ENCODE measurements around the gene PLAC1.

PLAC1 gene

DNA sequence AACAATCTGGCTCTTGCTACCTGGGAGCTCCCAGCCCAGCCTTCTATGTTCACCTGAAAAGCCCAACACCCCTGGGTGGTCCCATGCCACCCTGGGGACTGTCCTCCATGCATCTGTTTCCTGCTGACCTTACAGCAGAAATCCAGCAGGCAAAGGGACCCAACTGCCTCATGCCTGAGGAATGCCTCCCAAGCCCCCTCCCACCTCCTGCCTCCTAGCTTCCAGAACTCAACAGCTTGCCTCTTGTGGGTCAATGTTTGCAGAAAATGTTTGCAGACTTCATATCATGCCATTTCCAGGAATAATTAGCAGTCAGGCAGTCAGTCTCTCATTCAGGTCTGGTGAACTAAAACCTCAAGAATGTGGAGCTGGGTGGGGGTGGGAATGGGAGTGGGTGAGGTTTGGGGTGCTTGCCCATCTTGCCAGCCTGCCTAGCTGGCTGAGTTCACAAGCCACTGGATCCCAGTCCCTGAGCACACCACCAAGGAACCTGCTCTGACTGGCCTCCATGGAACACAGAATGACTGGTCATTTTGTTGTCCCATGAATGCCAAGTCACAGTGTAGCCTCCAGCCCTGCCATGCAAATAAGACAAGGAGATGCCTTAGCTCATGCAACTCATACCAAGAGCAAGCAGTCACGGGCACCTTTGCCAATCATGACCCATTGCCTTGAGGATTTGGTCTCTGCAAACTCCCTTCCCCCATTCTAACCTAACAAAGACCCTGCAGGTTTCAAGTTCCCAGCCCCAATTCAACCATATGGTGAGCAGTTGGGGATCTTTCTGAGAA is 12.1 kb upstream of the PLAC1 start:
- no peak for DNase-seq

DNA sequence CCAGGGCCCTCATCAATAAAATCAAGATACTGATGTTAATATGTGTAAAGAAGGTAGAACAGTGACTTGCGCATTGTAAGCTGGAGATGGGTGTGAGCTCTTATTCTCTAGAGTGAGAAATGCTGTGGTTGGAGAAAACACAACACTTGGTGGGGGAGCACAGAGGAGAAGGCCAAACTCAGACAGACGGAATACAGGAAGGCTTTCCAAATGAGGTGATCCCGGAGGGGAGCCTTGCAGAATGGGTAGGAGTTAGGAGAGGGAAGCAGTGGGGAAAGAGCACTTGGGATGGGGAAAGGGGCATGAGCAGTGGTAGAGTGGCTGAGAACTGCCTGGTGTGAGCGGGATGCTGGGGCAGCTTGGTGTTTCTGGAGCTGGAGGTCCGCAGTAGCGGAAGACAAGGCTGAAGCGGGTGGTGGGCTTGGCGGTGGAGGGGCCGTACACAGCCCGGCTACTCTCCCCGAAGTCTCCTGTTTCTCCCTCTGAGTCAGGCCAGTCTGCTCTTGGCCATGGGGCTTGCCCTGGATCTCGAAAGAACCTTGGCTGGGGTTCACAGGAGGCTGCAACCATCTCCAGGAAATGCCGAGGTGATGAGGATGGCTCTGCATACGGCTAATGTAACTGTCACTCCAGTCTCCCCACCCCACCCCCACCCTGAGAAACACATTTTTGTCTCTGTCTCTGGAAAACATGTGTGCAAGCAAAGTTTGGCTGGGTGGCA is 11.3 kb upstream of the PLAC1 start:
- DNase-seq = no peak

GRCh38 chrX:134664202-134664601 is 5.9 kb upstream of the PLAC1 start:
- no peak for DNase-seq

- no peak for DNase-seq
Measured at GRCh38 chrX:134661295-134661694, 3.0 kb upstream of the PLAC1 start.

DNA sequence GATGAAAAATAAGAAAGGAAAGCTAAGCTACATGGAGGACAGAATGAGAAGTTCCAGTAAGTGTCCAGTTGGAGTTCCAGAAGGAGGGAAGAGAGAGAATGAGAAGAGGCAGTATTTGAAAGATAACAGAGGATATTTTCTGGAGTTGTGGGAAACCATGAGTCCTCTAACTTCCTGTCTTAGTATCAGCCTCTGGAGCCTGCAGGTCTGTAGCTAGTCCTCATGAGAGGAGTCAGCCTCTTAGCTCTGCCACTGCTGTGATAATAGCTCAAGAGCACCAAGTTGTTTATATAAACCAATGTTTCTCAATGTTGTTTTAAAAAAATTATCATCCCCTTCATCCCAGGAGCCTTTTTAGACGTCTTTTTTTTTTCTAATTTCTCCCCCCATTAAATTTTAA is 2.4 kb upstream of the PLAC1 start:
- DNase-seq = no peak

DNA sequence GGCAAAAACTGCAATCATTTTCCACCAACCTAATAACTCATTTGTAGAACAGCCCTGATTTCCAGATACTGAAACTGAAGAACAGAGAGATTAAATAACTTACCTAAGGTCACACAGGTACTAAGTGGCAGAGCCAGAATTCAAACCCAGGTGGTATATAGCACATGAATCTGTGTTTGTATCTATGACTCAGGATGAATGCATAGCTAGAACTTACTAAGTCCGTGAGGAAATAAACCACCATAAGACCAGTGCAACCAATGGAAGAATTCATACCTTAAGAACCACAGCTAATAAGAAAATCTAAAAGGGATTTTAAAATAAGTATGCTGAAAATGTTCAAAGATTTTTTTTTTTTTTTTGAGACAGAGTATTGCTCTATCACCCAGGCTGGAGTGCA is 1.5 kb upstream of the PLAC1 start:
- no peak for DNase-seq

DNA sequence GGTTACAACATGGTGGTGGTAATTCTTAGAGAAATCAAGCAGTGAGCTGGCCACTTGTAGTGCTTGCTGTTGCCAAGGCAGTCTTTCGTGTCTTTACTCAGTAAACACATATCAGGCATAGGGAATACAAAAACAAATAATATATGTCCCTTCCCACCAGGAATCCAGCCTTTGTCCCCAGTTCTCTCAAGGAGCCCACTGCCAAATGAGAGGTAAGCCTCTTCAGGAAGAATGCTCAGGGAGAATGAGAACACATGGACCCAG is 421 bp upstream of the PLAC1 start:
- DNase-seq = no peak

DNA sequence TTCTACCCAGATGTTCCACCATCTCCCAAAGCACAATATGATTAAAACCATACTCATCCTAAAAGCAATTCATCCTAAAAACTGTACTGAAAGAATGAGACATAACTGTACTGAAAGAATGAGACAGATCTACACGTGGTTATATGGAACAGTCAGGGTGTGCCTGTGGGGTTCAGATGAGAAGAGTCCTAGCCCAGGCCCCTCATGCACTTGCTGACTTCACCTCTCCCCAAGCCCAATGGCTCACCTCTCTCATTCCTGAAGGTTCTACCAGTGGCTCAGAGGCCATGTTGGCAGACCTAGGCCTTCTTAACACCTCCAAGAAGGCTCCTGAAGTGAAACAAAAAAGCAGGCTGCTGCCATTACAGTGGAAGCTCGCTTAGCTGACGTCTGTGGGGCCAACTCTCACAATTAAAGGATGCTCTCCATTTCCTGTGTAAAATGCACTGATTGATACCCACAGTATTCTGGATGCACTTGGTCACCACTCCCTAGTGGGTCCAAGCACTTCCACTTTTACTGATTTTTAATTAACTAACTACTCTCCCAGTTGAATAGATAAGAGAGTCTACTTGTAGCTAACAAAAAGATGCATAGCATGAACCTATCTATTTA is 3.8 kb downstream of the PLAC1 start:
- DNase-seq = no peak

DNA sequence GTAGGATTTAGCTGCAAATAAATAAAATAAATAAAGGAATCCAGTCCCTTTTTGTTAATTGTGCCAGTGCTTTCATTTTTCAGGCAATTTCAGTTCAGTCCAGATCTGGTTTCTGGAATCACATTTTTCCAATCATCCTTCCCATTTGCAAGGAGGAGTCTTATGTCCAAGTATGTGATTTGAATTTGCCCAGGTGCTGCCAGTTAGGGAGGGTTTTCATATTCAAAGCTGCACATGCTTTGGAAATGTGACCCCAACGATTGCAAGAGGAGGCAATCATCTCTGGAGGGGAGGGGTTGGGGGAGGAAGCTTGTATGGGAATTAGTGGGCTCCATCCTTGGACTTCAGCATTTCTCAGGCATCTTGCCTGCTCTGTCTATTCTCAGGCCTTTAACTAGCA is 4.4 kb downstream of the PLAC1 start:
- DNase-seq = no peak

GRCh38 chrX:134650701-134651100 is 7.6 kb downstream of the PLAC1 start:
- DNase-seq = no peak

- no peak for DNase-seq
Measured at GRCh38 chrX:134649770-134650169, 8.5 kb downstream of the PLAC1 start.

GRCh38 chrX:134647477-134647877 is 10.8 kb downstream of the PLAC1 start:
- no peak for DNase-seq

- DNase-seq = no peak
Measured at GRCh38 chrX:134646691-134647090, 11.6 kb downstream of the PLAC1 start.

DNA sequence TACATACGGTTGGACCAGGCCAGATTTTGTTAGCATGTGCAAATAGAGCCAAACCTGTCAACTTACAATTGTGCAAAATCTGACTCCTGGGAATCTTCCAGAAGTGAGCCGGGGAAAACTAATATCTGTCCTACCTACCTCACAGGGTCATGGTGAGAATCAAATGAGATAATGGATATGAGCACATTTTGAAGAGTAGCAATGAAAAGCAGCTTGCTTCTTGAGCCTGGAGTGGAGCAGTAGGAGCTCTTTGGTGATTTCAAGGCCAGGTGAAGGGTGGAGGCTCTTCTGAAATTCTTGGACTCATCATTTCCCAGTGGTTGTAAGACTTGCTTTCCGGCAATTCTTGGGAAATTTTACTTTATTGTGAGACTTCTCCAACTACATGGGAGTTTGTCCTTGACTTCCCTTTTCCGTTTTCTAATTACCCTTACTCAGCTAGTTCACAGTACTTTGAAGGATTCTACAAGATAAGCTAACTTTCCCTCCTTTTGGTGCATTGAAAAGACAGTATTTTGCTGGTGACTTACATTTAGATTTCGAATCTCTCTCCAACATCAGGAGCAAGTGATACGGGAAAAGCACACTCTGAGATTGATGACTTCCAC is 12.2 kb downstream of the PLAC1 start:
- DNase-seq = no peak

DNA sequence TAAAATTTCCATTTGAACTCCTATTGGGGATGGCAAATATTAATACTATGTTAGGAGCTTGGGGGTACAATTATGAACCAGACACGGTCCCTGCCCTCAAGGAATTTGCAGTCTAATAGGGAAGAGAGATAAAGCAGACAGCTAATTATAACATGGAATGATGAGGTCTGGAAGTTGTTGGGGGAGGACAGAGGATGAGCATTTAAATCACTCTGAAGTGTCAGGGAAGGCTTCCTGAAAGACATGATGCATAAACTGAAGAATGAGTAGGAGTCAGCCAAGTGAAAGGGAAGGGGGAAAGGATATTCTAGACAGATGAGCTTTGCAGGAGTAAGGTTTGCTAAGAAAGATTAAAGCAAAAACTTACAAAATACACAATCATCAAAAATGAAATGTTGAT is 15.9 kb downstream of the PLAC1 start:
- no peak for DNase-seq

GRCh38 chrX:134641346-134641745 is 16.9 kb downstream of the PLAC1 start:
- no peak for DNase-seq

- no peak for DNase-seq
Measured at GRCh38 chrX:134640914-134641313, 17.4 kb downstream of the PLAC1 start.

DNA sequence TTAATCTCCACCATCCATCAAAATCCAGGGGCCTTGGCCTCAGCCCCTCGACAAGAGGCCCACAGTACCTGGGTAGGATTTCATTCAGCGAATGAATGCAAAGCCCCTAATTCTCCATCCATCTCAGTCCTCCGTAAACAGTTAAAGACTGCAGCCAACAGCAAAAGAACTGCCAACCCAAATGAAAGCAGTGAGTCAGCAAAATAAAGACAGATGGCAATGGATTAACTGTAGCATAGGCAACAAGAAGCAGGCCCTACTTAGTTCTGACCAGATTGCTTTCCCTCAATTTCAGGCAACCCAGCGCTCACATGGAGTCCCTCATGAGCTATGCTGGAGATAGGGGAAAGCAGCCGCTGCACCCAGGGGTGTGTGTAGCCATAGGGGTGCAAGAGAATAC is 21.4 kb downstream of the PLAC1 start:
- no peak for DNase-seq

- no peak for DNase-seq
Measured at GRCh38 chrX:134634691-134635090, 23.6 kb downstream of the PLAC1 start.

DNA sequence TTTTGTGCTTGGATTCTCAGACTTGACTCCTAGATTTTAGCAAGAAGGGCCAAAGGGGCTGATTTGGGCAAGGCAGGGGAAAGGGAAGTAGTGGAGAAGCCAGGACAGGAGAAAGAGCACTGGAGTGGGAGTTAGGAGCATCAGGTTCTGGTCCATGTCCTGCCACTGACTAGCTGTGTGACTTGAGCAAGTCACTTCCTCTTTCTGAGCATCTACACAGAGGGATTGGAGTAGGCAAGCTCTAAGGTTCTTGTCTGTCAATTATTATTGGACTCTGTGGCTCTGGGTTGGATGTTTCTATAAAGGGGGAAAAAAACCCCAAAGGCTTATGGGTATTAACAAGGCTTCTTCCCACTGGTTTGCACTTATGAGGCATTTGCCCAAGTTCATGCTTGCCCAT is 24.4 kb downstream of the PLAC1 start:
- no peak for DNase-seq

- DNase-seq = no peak
Measured at GRCh38 chrX:134633394-134633793, 24.9 kb downstream of the PLAC1 start.

DNA sequence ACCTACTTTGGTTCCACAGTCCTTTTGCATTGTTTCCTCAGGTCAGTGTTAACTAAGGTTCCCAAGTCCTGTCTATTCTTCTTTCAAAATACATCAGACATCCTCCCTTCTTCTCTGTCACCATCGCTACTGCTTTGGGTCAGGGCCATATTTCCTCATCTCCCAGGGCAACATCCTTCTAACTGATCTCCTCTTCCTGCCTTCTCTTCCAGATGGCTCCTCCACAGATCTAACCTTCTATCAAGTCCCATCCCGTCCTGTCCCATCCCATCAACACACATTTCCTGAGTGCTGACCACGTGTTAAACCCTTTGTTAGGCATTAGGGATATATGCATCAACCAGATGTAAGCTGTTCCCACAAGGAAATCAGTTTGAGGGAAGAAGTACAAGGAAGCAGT is 25.9 kb downstream of the PLAC1 start:
- DNase-seq = no peak

DNA sequence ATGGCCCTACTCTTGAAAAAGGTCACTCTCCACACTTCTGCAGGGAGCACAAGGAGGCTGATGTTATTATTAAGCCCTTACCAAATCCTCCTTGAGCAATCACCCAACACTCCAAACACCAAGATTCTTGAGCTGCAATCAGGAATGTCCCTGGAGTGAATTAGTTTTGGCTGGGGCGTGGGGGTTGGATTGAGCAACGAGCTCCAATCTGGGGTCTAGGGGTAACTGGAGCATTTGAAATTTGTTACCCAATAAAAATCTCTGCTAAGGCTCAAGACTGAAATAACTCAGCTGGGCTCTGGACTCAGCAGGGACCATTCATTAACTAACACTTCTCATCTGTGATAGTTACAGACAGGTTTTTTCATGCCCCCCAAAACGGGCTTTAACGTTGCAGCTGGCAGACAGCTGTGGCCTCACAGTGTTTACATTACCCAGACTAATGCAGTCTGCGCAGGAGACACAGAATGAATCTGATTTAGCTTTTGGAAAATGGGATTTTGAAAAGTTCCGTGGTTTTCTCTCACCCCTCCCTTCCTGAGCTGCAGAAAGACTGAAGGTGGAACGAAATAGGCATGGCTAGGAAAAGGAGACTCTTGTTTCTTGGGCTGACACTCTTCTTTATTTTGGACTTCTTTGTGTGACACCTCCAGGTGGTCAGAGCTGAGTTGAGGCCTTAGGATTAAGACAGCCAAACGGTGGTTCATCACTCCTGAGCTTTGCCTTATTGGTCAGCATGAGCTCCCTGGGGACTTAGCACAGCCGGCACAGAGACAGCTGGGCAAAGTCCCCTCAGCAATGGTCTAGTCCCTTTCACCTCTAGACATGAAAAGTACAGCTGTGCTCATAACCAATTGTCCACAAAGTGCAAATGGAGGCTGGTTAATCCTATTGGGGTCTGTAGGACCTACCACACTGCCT is 26.6 kb downstream of the PLAC1 start:
- no peak for DNase-seq

Data from SHP77 treated with DMSO at 0.1 percent for 48 hours (cell line).